Liver (tissue), 9 donors: Measurements from ENCODE around the gene MADD. TPM values are rescaled to one million over a fixed set of nuclear protein-coding genes. Genes with fewer than 3 reads are reported as not detected.

Source experiments
- DNase-seq: peaks from one replicate; pipeline ENCODE4 v3.0.0-alpha.2; 2017; ENCODE audit warnings: low spot score
- H3K27ac ChIP-seq, 2 donors: one replicate each; pipeline ENCODE4 v1.7.0; 2013; ENCODE audit warnings: inconsistent platforms in 2 of 2, low read length in 2 of 2, control low read depth in 1 of 2, low read depth in 1 of 2, mild to moderate bottlenecking in 1 of 2
- H3K27me3 ChIP-seq, 4 donors: one replicate each; pipeline versions ENCODE4 v1.6.1 to v1.7.0; 2013; ENCODE audit warnings: low read length in 3 of 4, inconsistent platforms in 1 of 4, mild to moderate bottlenecking in 1 of 4, moderate library complexity in 1 of 4; ENCODE audit not compliant: control insufficient read depth in 4 of 4, insufficient read depth in 4 of 4
- H3K36me3 ChIP-seq, 4 donors: one replicate each; pipeline versions ENCODE4 v1.6.1 to v1.7.0; 2013; ENCODE audit warnings: low read length in 3 of 4, mild to moderate bottlenecking in 3 of 4, low read depth in 1 of 4, moderate library complexity in 1 of 4; ENCODE audit not compliant: control insufficient read depth in 4 of 4, insufficient read depth in 3 of 4
- H3K4me1 ChIP-seq, 4 donors: one replicate each; pipeline versions ENCODE4 v1.6.1 to v1.7.0; 2013; ENCODE audit warnings: low read length in 3 of 4, mild to moderate bottlenecking in 3 of 4, moderate library complexity in 1 of 4; ENCODE audit not compliant: control insufficient read depth in 4 of 4, insufficient read depth in 4 of 4
- H3K4me3 ChIP-seq, 3 donors: one replicate each; pipeline versions ENCODE4 v1.6.1 to v1.7.0; 2013; ENCODE audit warnings: low read length in 3 of 3, control low read depth in 1 of 3, low read depth in 1 of 3, mild to moderate bottlenecking in 1 of 3
- H3K9ac ChIP-seq, 2 donors: one replicate each; pipeline ENCODE4 v1.7.0; 2013; ENCODE audit warnings: low read length in 2 of 2, mild to moderate bottlenecking in 2 of 2, moderate library complexity in 2 of 2, control low read depth in 1 of 2, low read depth in 1 of 2
- H3K9me3 ChIP-seq, 4 donors: one replicate each; pipeline versions ENCODE4 v1.6.1 to v1.7.0; 2013; ENCODE audit warnings: low read length in 3 of 4; ENCODE audit not compliant: control insufficient read depth in 4 of 4
- ATF3 ChIP-seq: IDR thresholded peaks from 2 replicates; pipeline ENCODE4 v1.6.1; 2016; ENCODE audit warnings: antibody characterized with exemption
- EGR1 ChIP-seq, 2 donors: IDR thresholded peaks; 2 replicates each; pipeline ENCODE4 v1.6.1; 2016 to 2018; ENCODE audit warnings: antibody characterized with exemption in 2 of 2, low read depth in 2 of 2
- FOXA1 ChIP-seq: IDR thresholded peaks from 2 replicates; pipeline ENCODE4 v1.6.1; 2016; ENCODE audit warnings: antibody characterized with exemption
- GABPA ChIP-seq, 2 donors: IDR thresholded peaks in 1 of 2; conservative IDR thresholded peaks in 1 of 2; 2 replicates each; pipeline ENCODE4 v1.6.1; 2016; ENCODE audit warnings: antibody characterized with exemption in 2 of 2, mild to moderate bottlenecking in 1 of 2, moderate library complexity in 1 of 2
- HNF4A ChIP-seq, 2 donors: conservative IDR thresholded peaks; 2 replicates each; pipeline ENCODE4 v1.6.1; 2016; ENCODE audit warnings: antibody characterized with exemption in 2 of 2, mild to moderate bottlenecking in 2 of 2
- HNF4G ChIP-seq: IDR thresholded peaks from 2 replicates; pipeline ENCODE4 v1.6.1; 2016; ENCODE audit warnings: antibody characterized with exemption
- JUND ChIP-seq, 2 donors: IDR thresholded peaks; 2 replicates each; pipeline ENCODE4 v1.6.1; 2016; ENCODE audit warnings: antibody characterized with exemption in 2 of 2
- NR2F2 ChIP-seq: IDR thresholded peaks from 2 replicates; pipeline ENCODE4 v1.6.1; 2016; ENCODE audit warnings: antibody characterized with exemption
- RAD21 ChIP-seq, 2 donors: IDR thresholded peaks; 2 replicates each; pipeline ENCODE4 v1.6.1; 2016; ENCODE audit warnings: antibody characterized with exemption in 2 of 2, mild to moderate bottlenecking in 2 of 2
- REST ChIP-seq: IDR thresholded peaks from 2 replicates; pipeline ENCODE4 v1.6.1; 2016; ENCODE audit warnings: antibody characterized with exemption, mild to moderate bottlenecking
- SP1 ChIP-seq: IDR thresholded peaks from 2 replicates; pipeline ENCODE4 v1.6.1; 2018; ENCODE audit warnings: antibody characterized with exemption, mild to moderate bottlenecking
- TAF1 ChIP-seq: conservative IDR thresholded peaks from 2 replicates; pipeline ENCODE4 v1.6.1; 2016; ENCODE audit warnings: antibody characterized with exemption, mild to moderate bottlenecking
- YY1 ChIP-seq: IDR thresholded peaks from 2 replicates; pipeline ENCODE4 v1.6.1; 2016; ENCODE audit warnings: antibody characterized with exemption, mild to moderate bottlenecking
- ZBTB33 ChIP-seq: IDR thresholded peaks from 2 replicates; pipeline ENCODE4 v1.6.1; 2016; ENCODE audit warnings: antibody characterized with exemption
- WGBS: extraction: QIAGEN DNeasy Blood & Tissue Kit; methylation state at CpG from one replicate; pipeline ENCODE4 v1.1.7; 2013; 5-methylcytosine and 5-hydroxymethylcytosine counted together
- polyA plus RNA-seq, 2 donors: library from polyadenylated mRNA; stranded (reverse) in 1 of 2; unstranded in 1 of 2; fragments of 200-250 nt in 1 of 2; fragments of >200 nt in 1 of 2; fragmentation: Nextera tagmentation in 1 of 2; extraction: Ambion mirVana in 1 of 2; gene quantifications; one replicate each; pipeline versions ENCODE4 v1.2.1 to v1.2.3, GENCODE V29; 2013 to 2015
- total RNA-seq, 2 donors: library from RNA; depleted of rRNA; stranded (reverse); fragments of >200 nt; gene quantifications; one replicate each; pipeline ENCODE4 v1.2.3, GENCODE V29; 2014
- TF ChIP-seq, protein P1 (sequence below): fragments of 150-350 bp; IDR thresholded peaks from 2 replicates; pipeline ENCODE4 v1.5.1; 2017; ENCODE audit warnings: improper control_type of control experiment, low read depth, low read length; ENCODE audit not compliant: missing input control
- donor health status: healthy.
- donor health status: healthy.
- donor health status: healthy.
- donor health status: healthy.
- donor health status: healthy.

The MADD gene
- total and polyA plus RNA-seq, 4 donors: 9.9 to 20.5 (median 11.1) TPM

DNA sequence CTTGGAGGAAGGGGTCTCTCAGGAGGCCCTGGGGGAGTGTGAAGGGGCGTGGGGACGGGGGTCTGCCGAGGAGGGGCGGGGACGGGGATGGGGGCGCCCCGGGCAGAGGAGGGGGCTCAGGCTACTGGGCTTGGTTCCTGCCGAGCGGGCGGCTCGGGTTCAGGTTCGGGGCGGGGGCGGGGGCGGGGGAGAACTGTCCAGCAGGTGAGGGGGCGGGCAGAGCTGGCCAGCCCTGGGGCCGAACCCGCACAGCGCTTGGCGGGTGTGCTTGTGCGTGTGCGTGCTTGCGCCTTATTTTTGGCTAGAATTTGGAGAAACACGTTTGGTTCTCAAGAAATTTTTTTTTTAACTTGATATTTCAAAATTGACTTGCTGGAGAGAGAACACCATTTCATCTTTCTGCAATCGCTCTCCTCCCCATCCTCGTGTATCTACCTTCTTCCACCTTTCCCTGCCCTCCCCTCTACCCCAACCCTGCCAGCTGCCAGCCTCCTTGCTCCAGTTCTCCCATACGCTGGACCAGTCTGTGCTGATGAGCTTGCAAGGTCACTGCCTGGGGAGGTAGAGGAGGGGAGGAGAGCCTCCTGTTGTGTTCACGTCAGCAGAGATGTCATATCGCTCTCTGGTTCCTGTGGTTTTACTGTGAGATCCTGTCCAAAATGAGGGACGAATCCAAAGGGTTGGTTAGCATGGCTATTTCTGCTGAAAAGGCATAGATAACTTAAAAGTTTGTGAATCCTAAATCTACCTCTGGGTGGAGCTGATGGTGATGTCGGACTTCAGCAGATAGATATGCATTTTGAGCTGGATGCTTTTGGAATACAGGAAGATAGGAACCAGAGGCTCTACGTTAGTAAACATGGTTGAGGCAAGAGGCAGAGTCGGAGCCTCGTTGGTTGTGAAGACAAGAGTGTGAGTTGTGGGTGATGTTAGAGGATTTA, 668 bp downstream of the MADD start:
- Histone ChIP-seq H3K4me1 (peaks cover 0 to 28% (median 20%) of the 10 kb centered on the region in 4 donors), H3K36me3 (peaks cover 3 to 17% (median 8%) of the 10 kb centered on the region in 4 donors), H3K27ac (peak overlapping the region; percentile 88 to 97), H3K27me3 (no peaks in the 10 kb centered on the region), H3K4me3 (peak overlapping the region; percentile 62 to 88 (median 79)), H3K9me3 (no peaks in the 10 kb centered on the region), H3K9ac (peak overlapping the region in 1 of 2 donors; percentile 41)
- TF ChIP-seq REST: peak; percentile 43
- TF ChIP-seq RAD21 (IDR thresholded peaks at IDR 0.05): peak; percentile 56 to 64
- no peak for TF ChIP-seq GABPA (IDR thresholded peaks at IDR 0.05 in 1 of 2, conservative IDR thresholded peaks at IDR 0.05 in 1 of 2)
- DNase-seq: no peak
- WGBS: 3% methylated on average over 34 of the region's 34 CpGs

- H3K4me3 ChIP-seq: no peak overlapping the region
- no peaks in the 10 kb centered on the region for H3K27me3 ChIP-seq
- no peaks in the 10 kb centered on the region for H3K9me3 ChIP-seq
- DNase-seq: no peak
- H3K4me1 ChIP-seq: peaks cover 0 to 28% (median 20%) of the 10 kb centered on the region in 4 donors
- peak overlapping the region in 1 of 2 donors; percentile 23 for H3K27ac ChIP-seq
- H3K9ac ChIP-seq: peak overlapping the region in 1 of 2 donors; percentile 41
- TF ChIP-seq TAF1 (no peak), ATF3 (no peak), NR2F2 (no peak), EGR1 (IDR thresholded peaks at IDR 0.05; ENCODE audit: low read depth in 2 of 2) (no peak), REST (no peak), YY1 (no peak), GABPA (IDR thresholded peaks at IDR 0.05 in 1 of 2, conservative IDR thresholded peaks at IDR 0.05 in 1 of 2) (no peak), FOXA1 (no peak), HNF4A (conservative IDR thresholded peaks at IDR 0.05) (no peak), JUND (IDR thresholded peaks at IDR 0.05) (no peak), RAD21 (IDR thresholded peaks at IDR 0.05) (no peak), ZBTB33 (no peak), SP1 (no peak), HNF4G (no peak)
- TF ChIP-seq, protein P1, sequence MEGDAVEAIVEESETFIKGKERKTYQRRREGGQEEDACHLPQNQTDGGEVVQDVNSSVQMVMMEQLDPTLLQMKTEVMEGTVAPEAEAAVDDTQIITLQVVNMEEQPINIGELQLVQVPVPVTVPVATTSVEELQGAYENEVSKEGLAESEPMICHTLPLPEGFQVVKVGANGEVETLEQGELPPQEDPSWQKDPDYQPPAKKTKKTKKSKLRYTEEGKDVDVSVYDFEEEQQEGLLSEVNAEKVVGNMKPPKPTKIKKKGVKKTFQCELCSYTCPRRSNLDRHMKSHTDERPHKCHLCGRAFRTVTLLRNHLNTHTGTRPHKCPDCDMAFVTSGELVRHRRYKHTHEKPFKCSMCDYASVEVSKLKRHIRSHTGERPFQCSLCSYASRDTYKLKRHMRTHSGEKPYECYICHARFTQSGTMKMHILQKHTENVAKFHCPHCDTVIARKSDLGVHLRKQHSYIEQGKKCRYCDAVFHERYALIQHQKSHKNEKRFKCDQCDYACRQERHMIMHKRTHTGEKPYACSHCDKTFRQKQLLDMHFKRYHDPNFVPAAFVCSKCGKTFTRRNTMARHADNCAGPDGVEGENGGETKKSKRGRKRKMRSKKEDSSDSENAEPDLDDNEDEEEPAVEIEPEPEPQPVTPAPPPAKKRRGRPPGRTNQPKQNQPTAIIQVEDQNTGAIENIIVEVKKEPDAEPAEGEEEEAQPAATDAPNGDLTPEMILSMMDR: no peak
- 51% methylated on average over 4 of the region's 4 CpGs for WGBS
- H3K36me3 ChIP-seq: peaks cover 8 to 22% (median 14%) of the 10 kb centered on the region in 4 donors
Observed at GRCh38 chr11:47271328-47271727, 1.4 kb downstream of the MADD start.
